Measurements from ENCODE around the gene SPINK13.

The SPINK13 gene

GRCh38 chr5:148237785-148238417 lies 30.7 kb upstream of the SPINK13 start:
- TF ChIP-seq CTCF (IDR thresholded peaks at IDR 0.05; ENCODE audit: control extremely low read depth, extremely low read depth, low read depth, missing control alignments) = no peak
- ChIA-PET POLR2A (no interaction called here), CTCF (no interaction called here)
- DNase-seq (ENCODE audit: extremely low spot score) = no peak

- TF ChIP-seq CTCF (IDR thresholded peaks at IDR 0.05; ENCODE audit: control extremely low read depth, extremely low read depth, low read depth, missing control alignments) = no peak
- POLR2A ChIA-PET = no interaction called here
- no peak for DNase-seq (ENCODE audit: extremely low spot score)
- CTCF ChIA-PET = interaction anchor here (1.3 kb wide), 1 partner anchor 29 kb away, joined by 3 read pairs; no protein-coding TSS in a partner anchor
Measured at GRCh38 chr5:148238418-148238794, 30.2 kb upstream of the SPINK13 start, which contains the start of gene MARCOL. Gene MARCOL (plus strand): TSS chr5:148238525. CDS start chr5:148238598, 73 bp downstream.

GRCh38 chr5:148248894-148249293 lies 19.7 kb upstream of the SPINK13 start:
- CTCF ChIA-PET = no interaction called here
- no peak for TF ChIP-seq CTCF (IDR thresholded peaks at IDR 0.05; ENCODE audit: control extremely low read depth, extremely low read depth, low read depth, missing control alignments)
- DNase-seq (ENCODE audit: extremely low spot score) = no peak
- POLR2A ChIA-PET = no interaction called here

- CTCF ChIA-PET = no interaction called here
- POLR2A ChIA-PET = no interaction called here
- no peak for TF ChIP-seq CTCF (IDR thresholded peaks at IDR 0.05; ENCODE audit: control extremely low read depth, extremely low read depth, low read depth, missing control alignments)
Measured at GRCh38 chr5:148255456-148255855, 13.1 kb upstream of the SPINK13 start.

GRCh38 chr5:148259288-148259687 lies 9.3 kb upstream of the SPINK13 start:
- no peak for TF ChIP-seq CTCF (IDR thresholded peaks at IDR 0.05; ENCODE audit: control extremely low read depth, extremely low read depth, low read depth, missing control alignments)
- ChIA-PET POLR2A (no interaction called here), CTCF (interaction anchor here (1.0 kb wide), 1 partner anchor 12 kb away, joined by 3 read pairs; no protein-coding TSS in a partner anchor)
- DNase-seq (ENCODE audit: extremely low spot score) = no peak

More at GRCh38 chr5:148255456-148255855, 13.1 kb upstream of the SPINK13 start:
- no peak for DNase-seq (ENCODE audit: extremely low spot score)

- CTCF ChIA-PET = no interaction called here
- POLR2A ChIA-PET = no interaction called here
- no peak for TF ChIP-seq CTCF (IDR thresholded peaks at IDR 0.05; ENCODE audit: control extremely low read depth, extremely low read depth, low read depth, missing control alignments)
- DNase-seq (ENCODE audit: extremely low spot score) = no peak
Measured at GRCh38 chr5:148261221-148261620, 7.4 kb upstream of the SPINK13 start.
